NCI-H526 (cell line): ENCODE results near the gene STRN3.
A peak's percentile ranks its signal among the peaks of the same experiment; 100 is the strongest.
"Not testable (repeated sequence)": the region's sequence is repeated elsewhere in the genome, so short reads cannot be mapped to it uniquely, and the experiment has no call there.

ENCODE experiments used
- DNase-seq, 2 experiments: peaks; one replicate each; lab custom pipeline; 2025; lab: John Stamatoyannopoulos, UW

Gene STRN3, protein sequence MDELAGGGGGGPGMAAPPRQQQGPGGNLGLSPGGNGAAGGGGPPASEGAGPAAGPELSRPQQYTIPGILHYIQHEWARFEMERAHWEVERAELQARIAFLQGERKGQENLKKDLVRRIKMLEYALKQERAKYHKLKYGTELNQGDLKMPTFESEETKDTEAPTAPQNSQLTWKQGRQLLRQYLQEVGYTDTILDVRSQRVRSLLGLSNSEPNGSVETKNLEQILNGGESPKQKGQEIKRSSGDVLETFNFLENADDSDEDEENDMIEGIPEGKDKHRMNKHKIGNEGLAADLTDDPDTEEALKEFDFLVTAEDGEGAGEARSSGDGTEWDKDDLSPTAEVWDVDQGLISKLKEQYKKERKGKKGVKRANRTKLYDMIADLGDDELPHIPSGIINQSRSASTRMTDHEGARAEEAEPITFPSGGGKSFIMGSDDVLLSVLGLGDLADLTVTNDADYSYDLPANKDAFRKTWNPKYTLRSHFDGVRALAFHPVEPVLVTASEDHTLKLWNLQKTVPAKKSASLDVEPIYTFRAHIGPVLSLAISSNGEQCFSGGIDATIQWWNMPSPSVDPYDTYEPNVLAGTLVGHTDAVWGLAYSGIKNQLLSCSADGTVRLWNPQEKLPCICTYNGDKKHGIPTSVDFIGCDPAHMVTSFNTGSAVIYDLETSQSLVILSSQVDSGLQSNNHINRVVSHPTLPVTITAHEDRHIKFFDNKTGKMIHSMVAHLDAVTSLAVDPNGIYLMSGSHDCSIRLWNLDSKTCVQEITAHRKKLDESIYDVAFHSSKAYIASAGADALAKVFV

DNA sequence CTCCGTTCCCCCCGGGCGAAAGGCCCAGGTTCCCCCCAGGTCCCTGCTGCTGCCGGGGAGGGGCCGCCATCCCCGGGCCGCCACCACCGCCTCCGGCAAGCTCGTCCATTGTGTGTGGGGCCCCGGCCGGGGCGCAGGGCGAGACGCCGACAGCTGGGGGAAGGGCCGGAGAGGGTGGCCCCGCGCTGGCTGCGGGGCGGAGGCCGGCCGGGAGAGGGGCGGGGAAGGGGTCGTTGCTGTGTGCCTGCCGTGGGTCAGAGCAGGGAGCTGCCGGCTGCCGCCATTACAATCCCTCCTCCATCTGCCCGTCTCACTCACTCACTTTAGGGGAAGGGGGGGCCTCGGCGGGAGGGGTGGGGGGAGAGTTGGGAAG lies at the start of gene STRN3:
TSS of gene STRN3 (minus strand) at position 303 of the 373 bp plus-strand sequence. CDS start at position 109, 194 bp downstream.
- DNase-seq, result no peak

DNA sequence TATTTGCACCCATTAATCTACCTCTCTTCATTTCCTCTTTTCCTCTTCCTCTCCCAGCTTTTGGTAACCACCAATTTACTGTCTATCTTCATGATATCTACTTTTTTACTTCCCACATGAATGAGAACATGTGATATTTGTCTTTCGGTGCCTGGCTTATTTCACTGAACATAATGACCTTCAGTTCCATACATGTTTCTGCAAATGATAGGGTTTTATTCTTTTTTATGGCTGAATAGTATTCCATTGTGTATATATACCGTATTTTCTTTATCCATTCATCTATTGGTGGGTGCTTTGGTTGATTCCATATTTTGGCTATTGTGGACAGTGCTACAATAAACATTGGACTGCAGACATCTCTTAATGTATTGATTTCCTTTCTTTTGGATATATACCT lies 49.0 kb upstream of the STRN3 start:
- DNase-seq, result no peak

DNA sequence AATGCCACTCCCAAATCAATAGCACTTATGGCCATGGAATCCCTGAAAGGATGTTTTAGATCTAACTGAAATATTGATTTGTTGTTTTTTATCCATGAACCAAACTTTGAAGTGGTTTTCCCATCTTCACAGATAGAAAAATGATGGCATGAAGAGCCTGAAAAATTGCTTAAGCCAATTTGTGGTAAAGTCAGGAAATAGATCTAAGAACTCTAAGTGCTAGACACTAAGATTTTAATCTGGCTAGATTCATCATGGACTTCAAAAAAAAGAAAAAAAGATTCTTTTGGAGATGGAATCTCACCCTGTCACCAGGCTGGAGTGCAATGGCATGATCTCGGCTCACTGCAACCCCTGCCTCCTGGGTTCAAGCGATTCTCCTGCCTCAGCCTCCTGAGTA lies 45.0 kb upstream of the STRN3 start:
- DNase-seq, result no peak

DNA sequence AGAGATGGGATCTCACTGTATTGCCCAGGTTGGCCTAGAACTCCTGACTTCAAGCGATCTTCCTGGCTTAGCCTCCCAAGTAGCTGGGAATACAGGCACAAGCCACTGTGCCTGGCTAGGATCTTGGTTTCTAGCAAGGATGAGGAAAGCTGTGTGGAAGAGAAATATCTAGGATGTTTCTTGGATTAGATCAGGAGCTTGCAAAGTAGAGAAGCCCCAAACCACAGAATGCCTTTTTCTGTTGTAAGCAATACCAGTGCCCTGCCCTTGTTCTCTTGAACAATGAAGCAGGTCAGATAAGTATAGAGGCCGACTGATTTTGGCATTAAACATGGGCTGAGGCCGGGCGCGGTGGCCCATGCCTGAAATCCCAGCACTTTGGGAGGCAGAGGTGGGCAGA lies 44.3 kb upstream of the STRN3 start:
- no peak for DNase-seq

DNA sequence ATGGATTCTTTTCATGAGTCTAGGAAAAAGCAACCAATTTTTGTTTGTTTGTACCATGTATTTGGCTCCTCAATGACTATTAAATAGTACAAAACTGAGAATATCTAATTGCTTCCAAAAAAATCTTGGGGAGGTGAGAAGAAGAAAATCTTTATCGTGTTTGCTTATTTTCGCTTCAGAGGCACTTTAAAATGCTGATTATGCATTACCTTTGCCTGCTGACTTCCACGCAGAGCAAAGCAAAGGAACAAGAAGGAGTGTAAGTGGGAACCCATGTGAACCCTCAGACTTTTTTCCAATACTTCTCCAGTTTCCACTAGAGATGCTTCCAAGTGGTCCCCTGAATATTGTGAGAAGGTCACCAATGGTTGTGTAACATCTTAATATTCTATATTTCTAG lies 43.2 kb upstream of the STRN3 start:
- no peak for DNase-seq

DNA sequence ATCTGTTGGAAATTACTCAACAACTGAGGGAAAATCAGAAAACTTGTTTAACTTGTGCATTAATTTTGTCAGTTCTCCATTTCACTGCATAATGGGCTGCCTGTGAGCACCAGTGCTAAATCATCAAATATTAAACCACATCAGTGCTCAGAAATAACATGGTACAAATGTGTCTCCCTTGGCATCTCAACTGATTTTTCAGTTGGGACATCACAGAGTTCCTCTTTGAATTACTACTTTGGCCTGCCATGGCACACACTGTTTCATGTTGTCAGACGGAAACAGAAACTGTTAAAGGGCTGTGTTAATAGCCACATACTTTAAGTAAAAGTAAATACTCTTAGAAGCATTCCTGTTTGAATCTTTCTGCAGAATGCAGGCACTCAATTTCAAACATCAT lies 42.1 kb upstream of the STRN3 start:
- no peak for DNase-seq

DNA sequence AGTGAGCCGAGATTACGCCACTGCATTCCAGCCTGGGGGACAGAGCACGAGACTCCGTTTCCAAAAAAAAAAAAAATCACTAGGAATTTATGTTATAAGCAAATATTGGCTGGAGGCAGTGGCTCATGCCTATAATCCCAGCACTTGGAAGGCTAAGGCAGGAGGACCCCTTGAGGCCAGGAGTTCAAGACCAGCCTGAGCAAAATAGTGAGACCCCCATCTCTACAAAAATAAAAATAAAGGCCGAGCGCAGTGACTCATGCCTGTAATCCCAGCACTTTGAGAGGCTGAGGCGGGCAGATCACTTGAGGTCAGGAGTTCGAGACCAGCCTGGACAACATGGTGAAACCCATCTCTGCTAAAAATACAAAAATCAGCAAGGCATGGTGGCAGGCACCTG lies 36.7 kb upstream of the STRN3 start:
- not testable (repeated sequence) for DNase-seq

DNA sequence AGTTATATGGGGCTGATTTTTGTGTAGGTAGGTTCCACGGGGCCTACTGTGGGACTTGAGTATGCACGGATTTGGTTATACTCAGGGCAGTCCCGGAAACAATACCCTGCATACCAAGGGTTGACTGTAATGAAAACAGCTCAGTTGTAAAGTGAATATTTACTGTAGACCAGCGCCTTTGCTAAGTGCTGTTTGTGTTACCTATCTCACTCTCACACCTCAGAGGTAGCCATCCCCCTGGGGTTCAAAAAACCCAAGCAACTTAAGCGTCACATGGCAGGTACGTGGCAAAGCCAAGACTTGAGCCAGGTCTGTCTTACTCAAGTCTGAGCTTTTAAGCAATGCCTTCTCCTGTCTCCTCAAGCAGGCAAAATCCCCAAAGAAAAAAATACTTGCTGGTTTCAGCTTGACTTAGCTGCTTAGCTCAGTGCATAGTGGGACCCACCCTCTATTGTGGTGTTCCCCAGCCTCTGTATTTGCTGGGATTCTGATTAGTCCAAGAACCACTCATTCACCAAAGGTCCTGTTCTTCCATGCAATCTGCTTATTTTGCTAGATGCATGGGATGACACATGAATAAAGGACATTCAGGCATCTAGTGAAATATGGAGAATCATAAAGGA lies 34.2 kb upstream of the STRN3 start:
- peak in 1 of 2 experiments; percentile 9 for DNase-seq

DNA sequence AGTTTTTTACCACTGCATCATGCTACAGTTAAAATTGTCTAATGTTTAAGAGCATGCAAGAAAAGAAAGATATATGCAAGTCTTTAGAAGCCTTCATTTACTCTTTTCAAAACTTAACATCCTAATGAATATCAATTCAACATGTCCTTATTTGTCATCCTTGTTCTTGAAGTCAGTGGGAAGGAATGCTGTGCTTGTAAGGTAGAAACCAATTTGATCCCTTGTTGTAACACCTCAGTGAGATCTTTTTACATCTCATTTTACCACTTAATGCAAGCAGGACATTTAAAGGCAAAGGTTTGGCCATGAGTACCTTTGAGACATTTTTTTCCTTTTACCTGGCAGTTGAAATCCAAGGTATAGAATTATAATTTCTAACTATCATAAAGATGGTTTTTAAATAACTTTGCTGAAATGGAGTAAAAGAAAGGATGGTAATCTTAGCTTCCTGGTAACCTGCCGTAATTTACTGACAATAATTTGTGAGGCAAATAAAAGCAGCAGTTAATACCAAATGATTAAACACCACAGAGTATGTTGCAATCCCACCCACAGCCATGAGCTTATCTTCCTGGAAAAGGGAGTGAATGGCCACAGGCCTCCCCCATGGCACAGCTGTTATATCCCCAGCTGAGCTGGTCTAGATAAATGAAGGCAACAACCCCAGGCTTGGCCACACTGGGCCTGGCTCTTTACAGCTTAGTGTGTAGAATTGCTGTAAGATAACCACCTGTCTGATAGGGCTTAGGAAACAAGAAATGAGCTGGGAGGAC lies 33.2 kb upstream of the STRN3 start:
- DNase-seq, result peak in 1 of 2 experiments; percentile 9

DNA sequence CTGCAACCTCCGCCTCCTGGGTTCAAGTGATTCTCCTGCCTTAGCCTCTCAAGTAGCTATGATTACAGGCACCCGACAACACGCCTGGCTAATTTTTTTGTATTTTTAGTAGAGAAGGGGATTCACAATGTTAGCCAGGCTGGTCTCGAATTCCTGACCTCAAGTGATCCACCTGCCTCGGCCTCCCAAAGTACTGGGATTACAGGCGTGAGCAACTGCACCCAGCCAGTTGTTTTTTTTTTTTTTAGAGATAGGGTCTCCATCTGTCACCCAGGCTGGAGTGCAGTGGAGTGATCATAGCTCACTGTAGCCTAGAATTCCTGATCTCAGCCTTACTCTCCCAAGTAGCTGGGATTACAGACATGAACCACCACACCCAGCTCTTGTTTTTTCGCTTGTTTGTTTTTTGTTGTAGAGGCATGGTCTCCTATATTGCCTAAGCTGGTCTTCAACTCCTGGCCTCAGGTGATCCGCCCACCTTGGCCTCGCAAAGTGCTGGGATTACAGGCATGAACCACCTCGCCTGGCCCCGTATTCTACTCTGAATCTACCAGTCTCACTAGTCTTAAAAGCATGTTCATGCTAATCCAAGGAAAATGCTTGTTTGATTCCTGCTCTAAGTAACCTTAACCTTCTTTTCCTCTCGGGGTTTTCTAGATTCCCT lies 31.7 kb upstream of the STRN3 start:
- no peak for DNase-seq

DNA sequence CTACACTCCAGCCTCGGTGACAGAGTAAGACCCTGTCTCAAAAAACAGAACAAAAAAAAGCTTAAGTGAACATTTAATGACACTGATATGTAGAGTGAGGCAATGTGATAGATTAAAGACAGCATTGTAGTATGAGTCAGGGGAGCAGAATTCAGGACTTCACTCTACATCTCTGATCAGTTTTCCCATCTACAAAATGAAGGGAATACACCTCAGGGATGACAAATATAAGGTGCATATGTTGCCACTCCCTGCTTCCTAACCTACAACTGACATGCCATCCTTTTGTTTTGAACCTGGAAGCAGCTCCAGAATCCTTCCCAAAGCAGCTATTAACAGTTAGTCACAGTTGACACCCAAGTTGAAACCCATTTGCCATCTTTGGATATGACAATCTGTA lies 30.9 kb upstream of the STRN3 start:
- no peak for DNase-seq

DNA sequence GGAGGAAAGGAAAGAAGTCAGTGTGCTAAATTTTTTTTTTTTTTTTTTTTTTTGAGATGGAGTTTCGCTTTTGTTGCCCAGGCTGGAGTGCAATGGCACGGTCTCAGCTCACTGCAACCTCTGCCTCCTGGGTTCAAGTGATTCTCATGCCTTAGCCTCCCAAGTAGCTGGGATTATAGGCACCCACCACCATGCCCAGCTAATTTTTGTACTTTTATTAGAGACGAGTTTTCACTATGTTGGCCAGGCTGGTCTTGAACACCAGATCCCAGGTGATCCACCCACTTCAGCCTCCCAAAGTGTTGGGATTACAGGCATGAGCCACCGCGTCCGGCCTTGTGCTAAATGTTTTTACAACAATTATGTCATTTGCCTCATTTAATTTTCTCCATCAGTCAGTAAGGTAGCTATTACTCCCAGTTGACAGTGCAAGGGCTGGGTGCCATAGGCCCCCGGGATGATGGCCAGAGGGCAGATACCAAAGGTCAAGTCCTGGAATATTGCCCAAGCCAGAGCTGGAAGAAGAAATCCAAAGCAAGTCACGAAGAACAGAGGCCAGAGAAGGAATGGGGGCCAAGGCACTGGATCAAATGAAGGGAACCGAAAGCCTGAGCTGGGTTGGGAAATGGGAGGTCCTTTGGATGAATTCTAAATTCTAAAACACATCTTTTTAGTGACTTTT lies 26.9 kb upstream of the STRN3 start:
- DNase-seq, result not testable (repeated sequence)

DNA sequence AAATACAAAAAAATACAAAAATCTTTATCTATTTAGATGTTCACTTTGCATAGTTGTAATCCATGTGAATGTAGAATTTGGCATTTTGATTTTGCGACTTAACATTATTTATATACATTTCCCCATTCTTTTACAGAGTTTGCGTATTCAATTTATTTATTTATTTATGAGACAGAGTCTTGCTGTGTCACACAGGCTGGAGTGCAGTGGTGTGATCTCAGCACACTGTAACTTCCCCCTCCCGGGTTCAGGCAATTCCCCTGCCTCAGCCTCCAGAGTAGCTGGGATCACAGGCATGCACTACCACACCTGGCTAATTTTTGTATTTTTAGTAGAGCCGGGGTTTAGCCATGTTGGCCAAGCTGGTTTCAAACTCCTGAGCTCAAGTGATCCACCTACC lies 25.3 kb upstream of the STRN3 start:
- DNase-seq, result no peak

DNA sequence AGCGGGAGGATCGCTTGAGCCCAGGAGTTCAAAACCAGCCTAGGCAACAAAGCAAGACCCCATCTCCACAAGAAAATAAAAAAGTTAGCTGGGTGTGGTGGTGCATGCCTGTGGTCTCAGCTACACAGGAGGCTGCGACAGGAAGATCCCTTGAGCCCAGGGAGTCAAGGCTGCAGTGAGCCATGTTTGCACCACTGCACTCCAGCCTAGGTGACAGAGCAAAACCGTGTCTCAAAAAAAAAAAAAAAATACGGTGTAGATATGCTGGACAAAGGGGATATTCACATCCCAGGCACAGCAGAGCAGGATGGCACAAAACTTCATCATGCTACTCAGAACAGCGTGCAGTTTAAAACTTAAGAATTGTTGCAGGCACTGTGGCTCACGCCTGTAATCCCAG lies 24.8 kb upstream of the STRN3 start:
- no peak for DNase-seq

DNA sequence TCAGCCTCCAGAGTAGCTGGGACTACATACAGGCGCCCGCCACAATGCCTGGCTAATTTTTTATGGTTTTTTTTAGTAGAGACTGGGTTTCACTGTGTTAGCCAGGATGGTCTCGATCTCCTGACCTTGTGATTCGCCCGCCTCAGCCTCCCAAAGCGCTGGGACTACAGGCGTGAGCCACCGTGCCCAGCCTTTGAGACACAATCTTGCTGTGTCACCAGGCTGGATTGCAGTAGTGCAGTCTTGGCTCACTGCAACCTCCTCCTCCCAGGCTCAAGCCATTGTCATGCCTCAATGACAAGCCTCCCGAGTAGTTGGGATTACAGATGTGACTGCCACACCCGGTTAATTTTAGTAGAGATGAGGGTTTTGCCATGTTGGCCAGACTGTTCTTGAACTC lies 21.3 kb upstream of the STRN3 start:
- no peak for DNase-seq

DNA sequence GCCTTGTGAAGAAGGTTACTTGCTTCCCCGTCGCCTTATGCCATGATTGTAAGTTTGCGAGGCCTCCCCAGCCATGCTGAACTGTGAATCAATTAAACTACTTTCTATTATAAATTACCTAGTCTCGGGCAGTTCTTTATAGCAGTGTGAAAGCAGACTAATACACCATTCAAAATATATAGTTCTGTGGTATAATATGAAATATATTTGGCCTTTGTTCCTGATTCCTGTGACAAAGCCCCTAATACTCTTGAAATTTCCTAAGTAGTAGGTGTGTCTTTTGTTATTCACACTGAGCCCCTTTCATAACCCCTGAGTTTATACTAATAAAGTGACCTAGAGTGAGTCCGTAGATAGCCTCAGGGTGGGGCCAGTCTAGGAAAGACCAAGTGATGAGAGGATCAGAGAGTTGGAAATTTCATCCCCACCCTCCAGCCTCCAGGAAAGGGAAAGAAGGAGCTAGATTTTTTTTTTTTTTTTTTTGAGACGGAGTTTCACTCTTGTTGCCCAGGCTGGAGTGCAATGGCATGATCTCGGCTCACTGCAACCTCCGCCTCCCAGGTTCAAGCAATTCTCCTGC lies 19.4 kb upstream of the STRN3 start:
- no peak for DNase-seq

DNA sequence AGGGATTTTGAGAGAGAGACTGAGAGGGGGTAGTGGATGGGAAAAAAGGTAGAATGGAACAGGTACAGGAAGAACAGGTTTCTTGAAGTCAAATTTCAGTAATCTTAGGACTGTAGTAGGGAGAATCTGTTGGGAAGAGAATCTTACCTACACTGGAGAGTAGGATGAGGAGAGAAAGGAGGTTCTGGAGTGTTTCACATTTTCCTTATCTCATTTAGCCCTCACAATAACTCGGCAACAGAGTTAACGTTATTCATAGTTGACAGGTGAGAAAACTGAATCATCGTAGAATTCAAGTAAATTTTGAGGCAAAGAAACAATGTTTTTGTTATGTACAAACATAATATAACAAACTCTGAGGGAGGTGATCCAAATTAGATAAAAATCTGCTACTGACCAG lies 17.2 kb upstream of the STRN3 start:
- DNase-seq, result no peak

DNA sequence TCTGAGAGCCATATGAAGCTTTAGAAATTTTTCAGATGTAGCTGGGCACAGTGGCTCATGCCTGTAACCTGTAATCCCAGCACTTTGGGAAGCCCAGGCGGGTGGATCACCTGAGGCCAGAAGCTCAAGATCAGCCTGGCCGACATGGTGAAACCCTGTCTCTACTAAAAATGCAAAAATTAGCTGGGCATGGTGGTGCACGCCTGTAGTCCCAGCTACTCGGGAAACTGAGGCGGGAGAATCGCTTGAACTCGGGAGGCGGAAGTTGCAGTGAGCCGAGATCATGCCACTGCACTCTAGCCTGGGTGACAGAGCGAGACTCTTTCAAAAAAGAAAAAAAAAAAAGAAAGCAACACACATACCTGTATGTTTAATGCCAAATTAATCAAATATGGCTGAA lies 16.7 kb upstream of the STRN3 start:
- DNase-seq, result not testable (repeated sequence)

DNA sequence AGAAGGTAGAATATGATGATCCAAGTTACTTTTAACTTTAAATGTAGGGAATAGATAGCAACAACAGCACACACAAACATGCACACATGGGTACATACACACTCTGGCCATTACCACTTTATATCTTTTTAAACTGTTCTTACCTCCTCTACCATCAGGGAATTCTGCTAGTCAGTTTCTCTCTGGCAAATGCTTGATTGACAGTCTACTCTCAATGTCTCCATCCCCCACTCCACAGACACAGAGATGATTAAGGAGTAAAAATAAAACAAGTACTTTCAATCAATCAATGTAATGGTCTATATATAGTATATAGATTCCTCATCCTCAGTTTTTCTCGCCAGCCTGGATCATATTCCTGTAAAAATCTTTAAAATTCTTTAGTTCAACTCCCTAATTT lies 16.1 kb upstream of the STRN3 start:
- DNase-seq, result no peak

DNA sequence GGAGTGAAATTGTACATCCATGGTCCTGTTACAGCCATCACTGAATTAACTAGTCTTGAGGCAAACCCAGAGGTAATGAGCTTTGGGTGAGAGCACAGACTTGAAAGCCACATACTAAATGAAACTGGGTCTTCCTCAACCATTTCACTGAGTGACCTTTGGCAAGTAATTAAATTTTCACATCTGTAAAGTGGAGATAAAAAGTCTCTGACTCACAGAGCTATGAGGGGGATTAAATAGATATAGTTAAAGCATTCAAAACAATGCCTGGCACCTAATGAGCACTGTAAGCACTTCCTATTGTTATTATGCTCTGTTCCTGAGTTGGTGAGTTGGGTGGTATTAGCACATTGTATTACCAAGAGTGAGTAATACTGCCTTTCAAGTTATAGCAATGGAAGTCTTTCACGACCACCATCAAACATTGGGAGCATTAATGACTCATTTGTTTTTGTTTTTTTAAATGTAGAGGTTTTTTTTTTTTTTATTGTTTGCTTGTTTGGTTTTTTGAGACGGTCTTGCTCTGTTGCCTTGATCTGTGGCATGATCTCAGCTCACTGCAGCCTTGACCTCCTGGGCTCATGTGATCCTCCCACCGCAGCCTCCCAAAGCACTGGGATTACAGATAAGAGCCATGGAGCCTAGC lies 12.5 kb upstream of the STRN3 start:
- no peak for DNase-seq
